Measurements from ENCODE around the gene ASB3. TPM values are rescaled to one million over a fixed set of nuclear protein-coding genes. Genes with fewer than 3 reads are reported as not detected.

Gene ASB3
- total and polyA plus RNA-seq, 2 experiments from 2014 or later: 34.4 to 36.5 TPM

GRCh38 chr2:53620981-53621380 lies 165.8 kb downstream of the ASB3 start:
- H3K9me3 ChIP-seq (ENCODE audit: low read depth): no peaks in the 10 kb centered on the region
- DNase-seq (ENCODE audit: low read depth in 1 of 2, low spot score in 1 of 2): no peak
- no peaks in the 10 kb centered on the region for H3K27me3 ChIP-seq
- H3K4me3 ChIP-seq: no peak overlapping the region
- no peaks in the 10 kb centered on the region for H3K36me3 ChIP-seq
- no peak for TF ChIP-seq CTCF (IDR thresholded peaks at IDR 0.05; ENCODE audit: low read depth, low read length)
- H3K4me1 ChIP-seq (ENCODE audit: low read depth): no peaks in the 10 kb centered on the region
- H3K27ac ChIP-seq: no peak overlapping the region

Other genes starting within 250 kb of the ASB3 start
- 2.8 and 3.0 TPM in 2 replicates for gene CHAC2, start 19.1 kb downstream of the ASB3 start, total RNA-seq
- 3.7 and 4.1 TPM in 2 replicates for gene CHAC2, start 19.1 kb downstream of the ASB3 start, polyA plus RNA-seq
- gene ERLEC1, start 91 bp upstream of the ASB3 start, total RNA-seq: 50.8 and 106 TPM in 2 replicates
- gene ERLEC1, start 91 bp upstream of the ASB3 start, polyA plus RNA-seq: 46.1 and 50.1 TPM in 2 replicates
- gene GPR75, start 73.0 kb upstream of the ASB3 start, total RNA-seq: 0.99 and 1.2 TPM in 2 replicates
- 0.15 TPM in 1 of 2 replicates, not detected in the other for gene GPR75, start 73.0 kb upstream of the ASB3 start, polyA plus RNA-seq
- 22.6 and 27.6 TPM in 2 replicates for gene PSME4, start 184.0 kb upstream of the ASB3 start, total RNA-seq
- gene PSME4, start 184.0 kb upstream of the ASB3 start, polyA plus RNA-seq: 8.7 and 14.2 TPM in 2 replicates

Measured in cardiac muscle cell (in vitro differentiated cells and primary cell).